GM23248 (cell line): Measurements from ENCODE around the gene PRR36. TPM values are rescaled to one million over a fixed set of nuclear protein-coding genes. Genes with fewer than 3 reads are reported as not detected.

Source experiments
- DNase-seq: peaks from one replicate; pipeline ENCODE4 v3.0.0-alpha.2; 2015
- H2AFZ ChIP-seq: fragments of 200-600 bp; sonication (generic); 2 replicates; pipeline ENCODE4 v1.6.1; 2016; ENCODE audit warnings: antibody characterized with exemption
- H3F3A ChIP-seq: fragments of 200-600 bp; sonication (generic); 2 replicates; pipeline ENCODE4 v1.6.1; 2016; ENCODE audit warnings: mild to moderate bottlenecking, antibody characterized with exemption, mixed run types; ENCODE audit not compliant: insufficient read depth
- H3K27ac ChIP-seq: fragments of 200-600 bp; sonication (generic); 2 replicates; pipeline ENCODE4 v1.5.1; 2016; ENCODE audit warnings: mild to moderate bottlenecking
- H3K27me3 ChIP-seq: fragments of 200-600 bp; sonication (generic); replicated peaks from 2 replicates; pipeline ENCODE4 v1.6.1; 2016; ENCODE audit warnings: mild to moderate bottlenecking; ENCODE audit not compliant: insufficient read depth
- H3K36me3 ChIP-seq: fragments of 200-600 bp; sonication (generic); 2 replicates; pipeline ENCODE4 v1.6.1; 2016; ENCODE audit warnings: low read depth, mild to moderate bottlenecking
- H3K4me1 ChIP-seq: fragments of 200-600 bp; sonication (generic); 2 replicates; pipeline ENCODE4 v1.6.1; 2016; ENCODE audit warnings: mild to moderate bottlenecking; ENCODE audit not compliant: insufficient read depth
- H3K4me2 ChIP-seq: fragments of 200-600 bp; sonication (generic); one replicate; pipeline ENCODE4 v1.6.1; 2016; ENCODE audit warnings: mild to moderate bottlenecking; ENCODE audit not compliant: unreplicated experiment
- H3K4me3 ChIP-seq: fragments of 200-600 bp; sonication (generic); 2 replicates; pipeline ENCODE4 v1.5.1; 2016; ENCODE audit warnings: mild to moderate bottlenecking
- H3K79me2 ChIP-seq: fragments of 200-600 bp; sonication (generic); 2 replicates; pipeline ENCODE4 v1.6.1; 2016; ENCODE audit warnings: mild to moderate bottlenecking; ENCODE audit not compliant: insufficient read depth
- H3K9ac ChIP-seq: fragments of 200-600 bp; sonication (generic); 2 replicates; pipeline ENCODE4 v1.6.1; 2016; ENCODE audit warnings: mild to moderate bottlenecking
- H3K9me2 ChIP-seq: fragments of 200-600 bp; sonication (generic); 2 replicates; pipeline ENCODE4 v1.6.1; 2016; ENCODE audit warnings: mixed run types, mild to moderate bottlenecking, moderate library complexity; ENCODE audit not compliant: insufficient read depth
- H3K9me3 ChIP-seq: fragments of 200-600 bp; sonication (generic); one replicate; pipeline ENCODE4 v1.6.1; 2017; ENCODE audit warnings: low read depth
- H4K20me1 ChIP-seq: fragments of 200-600 bp; sonication (generic); 2 replicates; pipeline ENCODE4 v1.6.0; 2016; ENCODE audit not compliant: insufficient read depth
- EZH2 ChIP-seq: fragments of 200-600 bp; sonication (generic); IDR thresholded peaks from 2 replicates; pipeline ENCODE4 v1.6.1; 2018; ENCODE audit warnings: antibody characterized with exemption, mild to moderate bottlenecking; ENCODE audit not compliant: insufficient read depth, poor library complexity, severe bottlenecking
- EZH2phosphoT487 ChIP-seq: fragments of 200-600 bp; sonication (generic); IDR thresholded peaks from 2 replicates; pipeline ENCODE4 v1.6.1; 2018; ENCODE audit warnings: antibody characterized with exemption, moderate library complexity, mild to moderate bottlenecking, low read depth; ENCODE audit not compliant: insufficient read depth
- WGBS, 2 experiments: methylation state at CpG; one replicate each; pipeline ENCODE4 v1.1.6; 2015 to 2017; ENCODE audit warnings: low lambda C conversion rate in 2 of 2, low coverage in 1 of 2; ENCODE audit errors: missing lambda C conversion rate in 2 of 2; 5-methylcytosine and 5-hydroxymethylcytosine counted together
- in situ Hi-C: fragments of 300-500 bp; cut with MboI; formaldehyde crosslinking; loops from 2 replicates; pipeline ENCODE4 v1.15.0; 2020
- polyA plus RNA-seq: library from polyadenylated mRNA; unstranded; fragments of >200 nt; fragmentation: Nextera tagmentation; extraction: Ambion mirVana; gene quantifications from 2 replicates; pipeline ENCODE4 v1.2.1, GENCODE V29; 2016
- total RNA-seq: library from RNA; depleted of rRNA; stranded (reverse); fragments of >200 nt; shearing (Covaris generic); gene quantifications from 2 replicates; pipeline ENCODE4 v1.2.3, GENCODE V29; 2014

PRR36 gene
- total and polyA plus RNA-seq, 2 experiments from 2014 or later = not detected

DNA sequence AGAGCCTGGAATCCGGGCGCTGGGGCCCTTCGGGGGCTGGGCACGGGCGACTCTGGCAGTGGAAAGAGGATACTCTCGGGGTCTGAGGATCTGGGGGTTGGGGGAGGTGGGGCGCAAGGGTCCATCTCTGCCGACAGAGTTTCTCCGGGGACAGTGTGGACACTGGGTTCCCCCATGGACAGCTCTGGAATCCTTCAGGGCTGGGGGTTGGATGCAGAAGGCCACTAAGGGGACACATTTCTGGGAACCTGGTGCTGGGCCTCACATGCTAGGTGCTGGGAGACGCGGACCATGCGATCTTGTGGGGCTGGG lies 42.7 kb upstream of the PRR36 start:
- peak overlapping the region; percentile 74 for H3K4me3 ChIP-seq
- 8 to 9% methylated on average over 9 to 12 of the region's 12 CpGs for whole genome bisulfite sequencing, 2 experiments
- H3K9me2 ChIP-seq = no peaks in the 10 kb centered on the region
- no peaks in the 10 kb centered on the region for H3K79me2 ChIP-seq
- H3K27me3 ChIP-seq = no peaks in the 10 kb centered on the region
- no peaks in the 10 kb centered on the region for H3F3A ChIP-seq
- DNase-seq = no peak
- no peaks in the 10 kb centered on the region for H4K20me1 ChIP-seq
- H3K4me1 ChIP-seq = 0 out of 2 replicates have a peak, but pooled peaks cover 6% of the 10 kb centered on the region
- peak overlapping the region; percentile 31 for H3K27ac ChIP-seq
- peak overlapping the region; percentile 88 for H3K4me2 ChIP-seq
- H3K36me3 ChIP-seq = no peaks in the 10 kb centered on the region; the same call in 1 of the 2 replicates
- peak overlapping the region; percentile 79 for H2AFZ ChIP-seq
- TF ChIP-seq EZH2 (no peak), EZH2phosphoT487 (no peak)
- peak overlapping the region; percentile 73 for H3K9ac ChIP-seq
- in situ Hi-C loops = no loop called here
- H3K9me3 ChIP-seq = no peaks in the 10 kb centered on the region

DNA sequence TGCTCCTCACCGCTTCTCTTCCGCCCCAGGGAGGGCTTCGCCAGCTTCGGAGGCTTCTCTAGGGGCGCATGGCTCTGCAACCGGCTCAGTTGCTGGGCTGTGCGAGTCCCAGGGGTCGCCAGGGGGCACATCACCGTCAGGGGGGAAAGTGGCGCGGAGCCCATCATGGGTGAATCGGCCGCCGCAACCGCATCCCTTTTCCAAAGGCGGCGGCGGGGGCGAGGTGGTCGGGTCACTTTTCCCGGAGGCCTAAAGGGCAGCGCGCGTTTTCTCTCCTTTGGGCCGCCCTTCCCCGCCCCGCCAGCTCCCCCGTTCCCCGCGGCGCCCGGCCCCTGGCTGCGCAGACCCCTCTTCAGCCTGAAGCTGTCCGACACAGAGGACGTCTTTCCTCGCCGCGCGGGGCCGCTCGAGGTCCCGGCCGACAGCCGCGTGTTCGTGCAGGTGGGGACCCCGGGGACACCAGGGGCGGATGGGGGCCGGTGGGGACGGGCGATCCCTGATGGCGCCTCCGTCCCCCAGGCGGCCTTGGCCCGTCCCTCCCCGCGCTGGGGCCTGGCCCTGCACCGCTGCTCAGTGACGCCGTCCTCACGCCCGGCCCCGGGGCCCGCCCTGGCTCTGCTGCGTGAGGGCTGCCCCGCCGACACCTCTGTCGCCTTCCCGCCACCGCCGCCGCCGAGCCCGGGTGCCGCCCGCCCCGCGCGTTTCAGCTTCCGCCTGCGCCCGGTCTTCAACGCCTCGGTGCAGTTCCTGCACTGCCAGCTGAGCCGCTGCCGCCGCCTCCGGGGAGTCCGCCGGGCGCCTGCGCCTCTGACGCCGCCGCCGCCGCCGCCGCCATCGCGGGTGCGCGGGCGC lies 42.1 kb upstream of the PRR36 start:
- Histone ChIP-seq H3K27ac (peak overlapping the region; percentile 31; the same call in 1 of the 2 replicates), H2AFZ (peak overlapping the region; percentile 79), H3K79me2 (no peaks in the 10 kb centered on the region), H3K4me2 (peak overlapping the region; percentile 88), H3K9ac (peak overlapping the region; percentile 73), H3F3A (no peaks in the 10 kb centered on the region), H3K9me2 (no peaks in the 10 kb centered on the region), H3K4me3 (peak overlapping the region; percentile 74), H3K9me3 (no peaks in the 10 kb centered on the region), H3K36me3 (no peaks in the 10 kb centered on the region; the same call in 1 of the 2 replicates), H3K4me1 (0 out of 2 replicates have a peak, but pooled peaks cover under 1% of the 10 kb centered on the region), H4K20me1 (no peaks in the 10 kb centered on the region), H3K27me3 (no peaks in the 10 kb centered on the region)
- peak; percentile 78 for DNase-seq
- in situ Hi-C loops = no loop called here
- 2% methylated on average over 39 to 90 of the region's 104 CpGs for WGBS, 2 experiments
- no peak for TF ChIP-seq EZH2phosphoT487
- no peak for TF ChIP-seq EZH2

DNA sequence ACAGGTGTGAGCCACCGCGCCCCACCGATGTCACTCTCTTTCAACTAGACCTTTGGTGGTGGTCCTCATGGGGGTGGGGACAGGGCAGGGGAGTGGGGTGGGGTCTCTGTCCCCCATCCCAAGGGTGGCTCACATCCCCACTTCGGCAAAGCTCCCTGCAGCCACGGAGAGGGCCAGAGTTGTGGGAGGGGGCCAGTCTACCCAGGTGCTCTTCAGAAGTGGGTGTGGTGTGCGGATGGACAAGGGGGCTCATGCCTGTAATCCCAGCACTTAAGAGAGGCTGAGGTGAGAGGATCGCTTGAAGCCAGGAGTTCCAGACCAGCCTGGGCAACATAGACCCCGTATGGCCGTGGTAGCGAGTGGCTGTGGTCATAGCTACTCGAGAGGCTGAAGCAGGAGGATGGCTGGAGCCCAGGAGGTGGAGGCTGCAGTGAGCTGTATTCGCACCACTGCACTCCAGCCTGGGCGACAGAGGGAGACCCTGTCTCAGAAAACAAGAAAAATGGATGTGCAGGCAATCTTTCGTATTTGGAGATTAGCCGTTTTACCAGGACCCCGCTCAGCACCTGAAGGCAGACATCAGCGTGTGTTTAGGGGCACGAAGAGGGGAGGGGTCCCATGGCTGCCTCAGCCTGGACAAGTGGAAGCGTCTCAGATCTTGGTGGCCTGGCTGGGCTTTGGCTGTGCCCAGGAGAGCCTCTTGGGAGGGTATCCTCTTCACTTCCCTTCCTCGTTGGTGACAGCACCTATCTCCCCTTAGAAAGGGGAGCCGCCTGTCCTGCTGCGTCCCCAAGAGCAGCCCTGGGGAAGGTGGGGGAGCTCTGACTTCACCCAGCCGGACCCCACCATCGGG lies 41.3 kb upstream of the PRR36 start:
- in situ Hi-C loops = no loop called here
- Histone ChIP-seq H3K9me2 (no peaks in the 10 kb centered on the region), H2AFZ (peak overlapping the region; percentile 79), H3K4me3 (peak overlapping the region; percentile 74), H3K36me3 (no peaks in the 10 kb centered on the region; the same call in 1 of the 2 replicates), H3K27ac (no peak overlapping the region), H3K4me1 (no peaks in the 10 kb centered on the region), H3K4me2 (peak overlapping the region; percentile 88), H3K9ac (peak overlapping the region; percentile 73), H3K27me3 (no peaks in the 10 kb centered on the region), H4K20me1 (no peaks in the 10 kb centered on the region), H3F3A (no peaks in the 10 kb centered on the region), H3K9me3 (no peaks in the 10 kb centered on the region), H3K79me2 (no peaks in the 10 kb centered on the region)
- DNase-seq = no peak
- 41 to 44% methylated on average over 23 to 24 of the region's 24 CpGs for WGBS, 2 experiments
- TF ChIP-seq EZH2phosphoT487 = no peak
- TF ChIP-seq EZH2 = no peak

DNA sequence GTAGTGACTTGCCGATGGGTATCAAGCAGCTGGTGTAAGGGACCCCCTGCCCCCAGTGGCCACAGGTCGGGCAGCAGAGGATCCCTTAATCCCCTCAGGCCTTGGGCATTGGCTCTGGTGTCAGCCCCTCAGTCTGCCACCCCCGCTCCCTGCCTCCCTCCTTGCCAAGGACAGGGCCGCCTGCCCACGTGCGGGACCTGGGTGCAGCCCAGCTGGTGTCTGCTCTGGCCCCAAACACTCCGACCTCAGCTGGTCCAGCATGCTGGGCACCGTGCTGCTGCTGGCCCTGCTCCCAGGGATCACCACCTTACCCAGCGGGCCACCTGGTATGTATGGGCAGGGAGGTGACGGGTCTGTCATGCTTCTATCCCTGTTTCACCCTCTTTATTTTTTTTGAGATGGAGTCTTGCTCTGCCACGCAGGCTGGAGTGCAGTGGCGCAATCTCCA lies 40.4 kb upstream of the PRR36 start, which contains the start of gene TGFBR3L:
Gene TGFBR3L, plus strand, starts transcription at position 233 of the 448 bp plus-strand sequence.
- H3F3A ChIP-seq = no peaks in the 10 kb centered on the region
- DNase-seq = no peak
- H3K4me2 ChIP-seq = peak within 1 kb of the TSS; percentile 88
- no peaks in the 10 kb centered on the region for H3K9me2 ChIP-seq
- no peaks in the 10 kb centered on the region for H3K79me2 ChIP-seq
- no peak for TF ChIP-seq EZH2phosphoT487
- no peak for TF ChIP-seq EZH2
- in situ Hi-C loops = no loop called here
- no peaks in the 10 kb centered on the region for H3K4me1 ChIP-seq
- H3K4me3 ChIP-seq = peak within 1 kb of the TSS; percentile 74
- no peak within 1 kb of the TSS for H3K27ac ChIP-seq
- no peaks in the 10 kb centered on the region for H3K27me3 ChIP-seq
- whole genome bisulfite sequencing, 2 experiments = 60 to 61% methylated on average over 8 to 12 of the region's 12 CpGs
- H4K20me1 ChIP-seq = no peaks in the 10 kb centered on the region
- H3K9ac ChIP-seq = peak within 1 kb of the TSS; percentile 73
- H2AFZ ChIP-seq = peak within 1 kb of the TSS; percentile 79; the same call in 1 of the 2 replicates
- H3K36me3 ChIP-seq = no peaks in the 10 kb centered on the region; the same call in 1 of the 2 replicates
- H3K9me3 ChIP-seq = no peaks in the 10 kb centered on the region
